Stimulated activated naive B cell treated with anti-CD40 and anti-IgM and Interleukin-4, amounts not matched to agents 10 μg/mL and 1 μg/mL and 100 μg/mL, for 72 hours (primary cell): ENCODE measurements around the gene COMMD10.

Experiments
- ATAC-seq, 2 donors: fragments of 150-1000 bp; cut with Tn5 transposase; replicated peaks; 2 replicates each; pipeline ENCODE4 v1.10.0; 2021; ENCODE audit warnings: moderate library complexity in 1 of 2
- DNase-seq: peaks from one replicate; pipeline ENCODE4 v3.0.0; 2021
- H3K27ac Mint-ChIP-seq: one replicate; pipeline ENCODE4 v1.8.0; 2022; ENCODE audit warnings: mild to moderate bottlenecking, mixed read lengths
- H3K27me3 Mint-ChIP-seq, 2 donors: one replicate each; pipeline ENCODE4 v1.8.0; 2022; ENCODE audit warnings: mixed read lengths in 2 of 2
- H3K36me3 Mint-ChIP-seq, 2 donors: one replicate each; pipeline ENCODE4 v1.8.0; 2022; ENCODE audit warnings: mixed read lengths in 2 of 2, mild to moderate bottlenecking in 1 of 2
- H3K4me1 Mint-ChIP-seq, 2 donors: one replicate each; pipeline ENCODE4 v1.8.0; 2022; ENCODE audit warnings: mixed read lengths in 2 of 2, mild to moderate bottlenecking in 1 of 2
- H3K4me3 Mint-ChIP-seq, 2 donors: one replicate each; pipeline ENCODE4 v1.8.0; 2022; ENCODE audit warnings: mild to moderate bottlenecking in 2 of 2, mixed read lengths in 2 of 2, moderate library complexity in 1 of 2
- H3K9me3 Mint-ChIP-seq, 2 donors: one replicate each; pipeline ENCODE4 v1.8.0; 2022; ENCODE audit warnings: mixed read lengths in 2 of 2, mild to moderate bottlenecking in 1 of 2

Gene COMMD10

DNA sequence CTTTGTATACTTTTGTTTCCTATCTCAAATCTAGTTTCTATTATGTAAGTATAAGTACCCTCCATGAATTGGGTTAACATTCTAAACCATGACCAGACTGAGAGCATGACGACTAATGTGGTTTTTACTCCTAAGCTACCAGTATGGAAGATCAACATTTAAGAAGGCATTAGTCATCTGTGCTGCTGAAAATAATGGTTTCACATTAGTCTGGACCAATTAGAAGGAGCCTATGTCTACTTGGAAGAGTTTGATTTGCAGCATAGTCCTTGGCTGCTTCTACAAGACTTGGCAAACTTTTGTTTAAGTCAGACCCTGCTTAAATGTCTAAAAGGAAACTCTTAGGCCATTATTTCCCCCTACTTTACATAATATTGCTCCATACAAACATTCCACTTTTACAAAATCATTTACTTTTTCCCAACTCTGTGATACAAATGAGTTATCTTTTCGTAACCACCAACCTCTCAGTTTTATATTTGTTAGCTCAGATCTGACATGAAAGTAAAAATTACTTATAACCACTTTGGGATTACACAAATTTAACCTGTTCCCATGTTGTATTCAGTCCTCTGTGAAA, 186.7 kb downstream of the COMMD10 start:
- peaks cover 10 to 11% of the 10 kb centered on the region in 2 donors for H3K9me3 Mint-ChIP-seq
- no peak overlapping the region for H3K27ac Mint-ChIP-seq
- no peak for ATAC-seq
- no peaks in the 10 kb centered on the region for H3K4me1 Mint-ChIP-seq
- H3K4me3 Mint-ChIP-seq = no peak overlapping the region
- peaks cover 33 to 47% of the 10 kb centered on the region in 2 donors for H3K36me3 Mint-ChIP-seq
- DNase-seq = no peak
- no peaks in the 10 kb centered on the region for H3K27me3 Mint-ChIP-seq

DNA sequence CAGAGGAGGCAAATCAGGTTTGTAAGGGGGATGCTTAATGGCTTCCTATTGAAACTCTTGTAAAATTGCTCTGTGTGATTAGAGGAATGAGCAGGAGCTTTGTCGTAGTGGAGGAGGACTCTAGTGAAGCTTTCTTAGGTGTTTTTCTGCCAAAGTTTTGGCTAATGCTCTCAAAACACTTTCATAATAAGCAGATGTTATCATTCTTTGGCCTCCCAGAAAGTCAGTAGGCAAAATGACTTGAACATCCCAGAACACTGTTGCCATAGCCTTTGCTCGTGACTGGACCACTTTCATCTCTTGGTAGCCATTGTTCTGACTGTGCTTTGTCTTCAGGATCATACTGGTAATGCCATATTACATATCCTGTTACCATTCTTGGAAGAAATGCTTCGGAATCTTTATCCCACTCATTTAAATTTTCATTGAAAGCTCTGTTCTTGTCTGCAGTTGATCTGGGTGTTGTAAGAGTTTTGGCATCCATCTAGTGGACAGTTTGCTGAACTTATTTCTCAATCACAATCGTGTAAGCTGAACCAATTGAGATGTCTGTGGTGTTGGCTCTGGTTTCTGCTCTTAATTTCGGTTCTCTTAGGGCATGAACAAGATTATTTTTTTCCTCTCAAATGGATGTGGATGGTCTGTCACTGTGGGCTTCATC, 187.6 kb downstream of the COMMD10 start:
- DNase-seq (no peak), ATAC-seq (no peak)
- Mint-ChIP-seq H3K27ac (no peak overlapping the region), H3K27me3 (no peaks in the 10 kb centered on the region), H3K4me1 (no peaks in the 10 kb centered on the region), H3K9me3 (peaks cover 10 to 13% of the 10 kb centered on the region in 2 donors), H3K4me3 (no peak overlapping the region), H3K36me3 (peaks cover 27 to 46% of the 10 kb centered on the region in 2 donors)

DNA sequence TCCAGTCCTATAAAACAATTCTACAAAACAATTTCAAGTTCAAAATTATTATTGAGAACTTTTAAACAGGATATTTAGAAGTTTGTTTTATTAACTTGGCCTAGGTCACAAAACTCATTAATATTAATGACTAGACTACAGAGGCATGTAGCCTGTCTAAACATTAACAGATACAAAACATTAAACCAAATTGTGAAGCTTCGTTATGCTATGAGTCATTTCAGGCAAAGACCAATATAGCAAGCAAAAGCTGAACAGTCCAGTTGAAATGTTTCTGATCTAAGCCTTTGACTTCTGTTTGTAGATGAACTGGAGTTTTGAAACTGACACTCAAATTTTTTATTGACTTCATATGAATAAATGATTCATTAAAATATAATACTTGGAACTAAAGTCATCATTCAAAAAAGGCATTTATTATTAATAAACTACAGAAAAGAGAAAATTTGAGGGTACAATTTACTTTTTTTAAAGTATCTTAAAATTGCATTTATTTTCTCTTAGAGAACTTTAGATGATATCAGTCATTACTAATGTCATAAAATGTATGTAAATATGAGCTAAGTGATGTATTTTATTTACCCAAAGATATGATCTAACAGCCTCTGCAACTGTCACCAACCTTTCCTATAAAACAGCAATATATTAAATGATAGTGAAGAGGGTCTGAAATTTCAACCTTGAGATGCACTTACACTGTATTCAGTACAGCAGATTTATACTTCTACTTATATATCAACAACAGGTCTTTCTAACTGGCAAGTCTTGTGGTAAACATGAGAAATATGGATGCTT, 188.8 kb downstream of the COMMD10 start:
- Mint-ChIP-seq H3K27me3 (no peaks in the 10 kb centered on the region), H3K4me3 (no peak overlapping the region), H3K9me3 (peaks cover 10 to 13% of the 10 kb centered on the region in 2 donors), H3K27ac (no peak overlapping the region), H3K36me3 (peaks cover 25 to 48% of the 10 kb centered on the region in 2 donors), H3K4me1 (no peaks in the 10 kb centered on the region)
- ATAC-seq (no peak), DNase-seq (no peak)

DNA sequence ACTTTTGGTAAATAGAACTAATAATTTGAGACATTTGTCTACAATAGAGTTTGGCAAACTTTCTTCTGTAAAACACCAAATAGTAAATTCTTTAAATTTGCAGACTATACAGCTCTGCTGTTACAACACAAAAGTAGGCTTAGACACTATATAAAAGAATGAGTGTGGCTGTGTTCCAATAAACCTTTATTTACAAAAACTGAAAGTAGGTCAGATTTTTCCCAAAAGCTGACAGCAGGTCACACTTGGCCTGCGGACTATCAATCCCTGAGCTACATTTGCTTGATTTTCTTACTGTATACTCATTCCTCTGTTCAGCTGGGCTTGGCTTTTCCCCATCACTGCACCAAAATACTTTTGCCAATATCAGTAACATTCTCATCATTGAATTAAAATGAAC, 189.4 kb downstream of the COMMD10 start:
- H3K9me3 Mint-ChIP-seq = peaks cover 10 to 13% of the 10 kb centered on the region in 2 donors
- peaks cover 25 to 52% of the 10 kb centered on the region in 2 donors for H3K36me3 Mint-ChIP-seq
- H3K27ac Mint-ChIP-seq = no peak overlapping the region
- no peak overlapping the region for H3K4me3 Mint-ChIP-seq
- no peaks in the 10 kb centered on the region for H3K27me3 Mint-ChIP-seq
- DNase-seq = no peak
- peaks cover 0 to 2% of the 10 kb centered on the region in 2 donors for H3K4me1 Mint-ChIP-seq
- no peak for ATAC-seq

DNA sequence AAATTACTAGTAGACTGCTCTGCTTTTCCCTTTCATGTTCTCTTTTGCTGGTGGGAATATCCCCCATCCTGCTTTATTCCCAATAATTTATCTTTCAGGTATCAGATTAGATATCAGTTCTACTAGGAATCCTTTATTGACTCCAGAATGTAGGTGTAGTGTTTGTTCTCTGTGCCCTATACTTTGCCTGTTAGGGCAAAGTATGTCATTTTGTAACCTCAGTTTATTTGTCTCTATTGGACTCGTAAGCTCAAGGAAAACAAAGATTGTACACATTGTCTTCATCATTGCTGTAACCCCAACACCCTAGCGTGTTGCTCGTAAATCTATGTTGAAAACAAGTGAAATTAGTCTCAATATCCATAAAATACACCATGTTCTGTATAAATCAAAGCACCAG, 190.5 kb downstream of the COMMD10 start:
- Mint-ChIP-seq H3K36me3 (peaks cover 25 to 50% of the 10 kb centered on the region in 2 donors), H3K4me1 (peaks cover 0 to 2% of the 10 kb centered on the region in 2 donors), H3K27ac (no peak overlapping the region), H3K4me3 (no peak overlapping the region), H3K27me3 (no peaks in the 10 kb centered on the region), H3K9me3 (peaks cover 9 to 13% of the 10 kb centered on the region in 2 donors)
- ATAC-seq = no peak
- no peak for DNase-seq

DNA sequence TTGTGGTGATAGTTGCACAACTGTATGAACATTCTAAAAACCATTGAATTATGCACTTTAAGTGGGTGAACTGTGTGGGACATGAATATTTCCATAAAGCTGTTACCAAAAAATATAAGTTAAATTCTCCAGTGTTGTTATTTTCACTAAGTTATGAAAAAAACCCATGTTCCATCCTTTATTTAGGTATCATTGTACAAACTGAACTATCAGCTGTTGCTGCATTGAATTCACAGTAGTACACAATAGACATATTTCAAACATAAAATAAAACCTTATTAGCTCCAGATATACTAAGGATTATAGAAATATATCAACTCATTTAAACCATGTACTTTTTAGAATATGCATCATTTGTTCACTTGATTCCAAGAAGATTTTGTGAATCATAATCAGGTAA, 192.1 kb downstream of the COMMD10 start:
- Mint-ChIP-seq H3K4me3 (no peak overlapping the region), H3K36me3 (peaks cover 24 to 42% of the 10 kb centered on the region in 2 donors), H3K9me3 (peaks cover 8 to 14% of the 10 kb centered on the region in 2 donors), H3K27me3 (no peaks in the 10 kb centered on the region), H3K4me1 (peaks cover 0 to 2% of the 10 kb centered on the region in 2 donors), H3K27ac (no peak overlapping the region)
- DNase-seq (no peak), ATAC-seq (no peak)

DNA sequence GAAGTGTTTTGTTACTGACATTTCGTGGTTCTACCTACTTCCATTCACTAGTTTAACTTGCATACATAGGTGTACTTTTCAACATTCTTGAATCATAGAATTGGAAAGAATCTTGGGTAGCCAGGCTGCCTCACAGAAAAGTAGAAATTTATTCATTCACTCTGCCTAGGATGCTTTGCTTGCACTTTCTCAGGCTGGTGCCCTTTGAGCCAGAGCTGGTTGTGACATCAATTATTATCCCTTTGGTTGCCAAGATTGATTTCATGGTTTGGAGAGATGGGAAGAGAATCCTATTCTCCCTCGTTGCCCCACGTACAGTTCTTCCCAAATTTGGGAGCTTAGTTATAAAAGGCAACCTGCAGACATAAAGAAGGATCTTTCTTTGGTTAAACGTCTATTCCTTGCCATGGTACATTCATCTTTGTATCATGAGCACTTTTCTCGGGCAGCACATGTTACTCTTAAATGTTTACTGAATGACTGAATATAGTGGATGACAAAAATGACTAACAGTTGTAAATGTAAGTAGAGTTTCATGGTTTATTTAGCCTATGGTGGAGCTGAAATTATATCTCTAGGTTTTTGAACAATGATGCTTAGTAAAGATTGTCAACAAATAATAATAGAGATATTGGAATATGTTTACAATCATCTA, 195.5 kb downstream of the COMMD10 start:
- peaks cover 14 to 39% of the 10 kb centered on the region in 2 donors for H3K36me3 Mint-ChIP-seq
- no peak overlapping the region for H3K27ac Mint-ChIP-seq
- H3K4me3 Mint-ChIP-seq = no peak overlapping the region

DNA sequence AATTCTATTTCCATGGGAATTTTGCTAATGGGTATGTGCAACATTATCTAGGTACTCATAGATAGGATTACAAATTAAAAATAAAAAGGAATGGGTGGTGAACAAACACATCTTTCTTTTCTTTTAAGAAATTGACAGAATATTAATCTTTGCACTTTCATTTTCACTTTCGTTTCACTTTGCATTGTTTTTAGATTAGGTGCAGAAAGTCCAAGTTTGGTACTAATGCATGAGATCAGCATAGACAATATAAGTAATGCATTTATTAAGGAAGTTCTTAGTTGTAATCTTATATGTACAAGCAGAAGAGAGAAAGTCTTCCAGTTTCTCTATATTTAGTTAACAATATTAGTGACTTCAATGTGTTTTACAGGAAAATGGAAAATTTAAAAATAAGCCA, 196.5 kb downstream of the COMMD10 start:
- peaks cover 0 to 2% of the 10 kb centered on the region in 2 donors for H3K4me1 Mint-ChIP-seq
- no peak for ATAC-seq
- H3K9me3 Mint-ChIP-seq = peaks cover 3 to 14% of the 10 kb centered on the region in 2 donors
- H3K36me3 Mint-ChIP-seq = peaks cover 17 to 42% of the 10 kb centered on the region in 2 donors
- H3K4me3 Mint-ChIP-seq = no peak overlapping the region
- no peak overlapping the region for H3K27ac Mint-ChIP-seq
- no peaks in the 10 kb centered on the region for H3K27me3 Mint-ChIP-seq
- no peak for DNase-seq

More for the DNA sequence above, 195.5 kb downstream of the COMMD10 start:
- H3K27me3 Mint-ChIP-seq = no peaks in the 10 kb centered on the region
- ATAC-seq (no peak), DNase-seq (no peak)
- peaks cover 5 to 11% of the 10 kb centered on the region in 2 donors for H3K9me3 Mint-ChIP-seq
- peaks cover 0 to 2% of the 10 kb centered on the region in 2 donors for H3K4me1 Mint-ChIP-seq

DNA sequence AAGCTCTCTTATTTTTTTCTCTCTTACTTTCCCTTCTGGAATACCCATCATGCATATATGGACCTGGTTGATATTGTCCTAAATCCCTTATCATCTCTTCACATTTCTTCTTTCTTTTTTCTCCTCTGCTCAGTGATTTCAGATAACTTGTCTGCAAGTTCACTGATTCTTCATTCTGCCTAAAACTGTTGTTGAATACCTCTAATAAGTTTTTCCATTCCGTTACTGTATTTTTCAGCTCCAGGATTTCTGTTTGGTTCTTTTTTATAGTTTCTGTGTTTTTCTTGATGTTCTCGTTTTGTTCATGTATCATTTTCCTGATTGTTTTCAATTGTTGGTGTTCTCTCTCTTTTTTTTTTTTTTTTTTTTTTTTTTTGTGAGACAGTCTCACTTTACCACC, 203.7 kb downstream of the COMMD10 start:
- Mint-ChIP-seq H3K9me3 (peaks cover 15 to 23% of the 10 kb centered on the region in 2 donors), H3K36me3 (peaks cover 43 to 71% of the 10 kb centered on the region in 2 donors)

DNA sequence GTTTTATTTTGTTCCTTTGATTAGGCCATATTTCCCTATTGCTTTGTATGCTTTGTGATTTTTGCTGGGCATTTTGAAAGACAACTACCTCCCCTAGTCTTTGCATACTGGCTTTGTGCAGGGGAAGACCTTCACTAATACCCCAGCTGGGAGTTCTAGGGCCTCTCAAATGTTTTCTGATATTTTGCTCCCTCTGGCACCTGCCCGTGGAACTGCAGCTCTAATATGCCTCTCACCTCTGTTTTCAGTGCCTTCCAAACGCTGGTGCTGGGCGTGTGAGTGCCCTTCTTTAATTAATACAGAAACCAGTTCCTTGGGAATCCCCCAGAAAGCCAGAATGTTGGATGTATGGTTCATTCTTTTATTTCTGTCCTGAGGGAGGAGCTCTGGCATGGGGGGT, 204.5 kb downstream of the COMMD10 start:
- H3K4me3 Mint-ChIP-seq = no peak overlapping the region
- H3K9me3 Mint-ChIP-seq = peaks cover 15 to 23% of the 10 kb centered on the region in 2 donors
- H3K27ac Mint-ChIP-seq = no peak overlapping the region
- DNase-seq (no peak), ATAC-seq (no peak)
- no peaks in the 10 kb centered on the region for H3K4me1 Mint-ChIP-seq
- no peaks in the 10 kb centered on the region for H3K27me3 Mint-ChIP-seq
- peaks cover 43 to 67% of the 10 kb centered on the region in 2 donors for H3K36me3 Mint-ChIP-seq

More for the DNA sequence above, 203.7 kb downstream of the COMMD10 start:
- DNase-seq = no peak
- Mint-ChIP-seq H3K4me3 (no peak overlapping the region), H3K27ac (no peak overlapping the region), H3K4me1 (no peaks in the 10 kb centered on the region), H3K27me3 (no peaks in the 10 kb centered on the region)
- no peak for ATAC-seq

DNA sequence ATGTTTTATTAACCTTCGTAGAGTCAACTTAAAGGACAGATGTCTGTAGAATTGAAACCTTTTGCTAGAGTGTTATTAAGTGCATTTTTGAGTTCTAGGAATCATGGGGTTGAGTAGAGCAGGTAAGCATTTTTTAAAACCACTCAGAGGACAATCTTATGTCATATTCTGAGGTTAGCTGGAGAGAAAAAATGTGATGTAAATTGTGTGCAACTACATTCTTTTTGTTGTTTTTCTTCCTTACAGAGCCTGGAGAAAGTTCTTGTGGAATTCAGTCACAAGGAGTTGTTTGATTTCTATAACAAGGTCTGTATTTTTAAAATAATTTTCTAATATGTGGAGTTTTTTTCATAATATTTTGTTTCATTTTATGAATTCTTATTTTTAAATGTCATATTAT, 206.4 kb downstream of the COMMD10 start:
- Mint-ChIP-seq H3K9me3 (peaks cover 15 to 21% of the 10 kb centered on the region in 2 donors), H3K36me3 (peaks cover 42 to 62% of the 10 kb centered on the region in 2 donors), H3K4me3 (no peak overlapping the region), H3K27ac (no peak overlapping the region), H3K27me3 (no peaks in the 10 kb centered on the region), H3K4me1 (no peaks in the 10 kb centered on the region)
- no peak for DNase-seq
- ATAC-seq = no peak

DNA sequence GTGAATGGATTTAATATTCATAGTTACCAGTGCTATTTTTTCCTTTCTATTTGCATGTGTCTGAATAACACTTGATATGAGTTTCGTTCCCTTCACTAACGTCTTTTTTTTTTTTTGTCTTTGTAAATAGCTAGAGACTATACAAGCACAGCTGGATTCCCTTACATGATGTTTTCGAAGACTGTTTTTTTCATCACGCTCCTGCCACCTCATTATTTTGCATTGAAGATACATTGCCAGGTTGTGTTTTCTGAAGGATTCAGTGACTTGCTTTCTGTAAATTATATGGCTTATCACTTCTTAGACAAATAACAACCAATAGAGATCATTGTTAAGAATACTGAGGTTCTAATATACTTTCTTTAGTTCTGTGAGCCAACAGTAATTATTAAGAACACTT, 207.5 kb downstream of the COMMD10 start:
- Mint-ChIP-seq H3K36me3 (peaks cover 42 to 63% of the 10 kb centered on the region in 2 donors), H3K4me1 (no peaks in the 10 kb centered on the region), H3K27me3 (no peaks in the 10 kb centered on the region), H3K27ac (no peak overlapping the region), H3K4me3 (no peak overlapping the region), H3K9me3 (peaks cover 12 to 18% of the 10 kb centered on the region in 2 donors)
- DNase-seq (no peak), ATAC-seq (no peak)

DNA sequence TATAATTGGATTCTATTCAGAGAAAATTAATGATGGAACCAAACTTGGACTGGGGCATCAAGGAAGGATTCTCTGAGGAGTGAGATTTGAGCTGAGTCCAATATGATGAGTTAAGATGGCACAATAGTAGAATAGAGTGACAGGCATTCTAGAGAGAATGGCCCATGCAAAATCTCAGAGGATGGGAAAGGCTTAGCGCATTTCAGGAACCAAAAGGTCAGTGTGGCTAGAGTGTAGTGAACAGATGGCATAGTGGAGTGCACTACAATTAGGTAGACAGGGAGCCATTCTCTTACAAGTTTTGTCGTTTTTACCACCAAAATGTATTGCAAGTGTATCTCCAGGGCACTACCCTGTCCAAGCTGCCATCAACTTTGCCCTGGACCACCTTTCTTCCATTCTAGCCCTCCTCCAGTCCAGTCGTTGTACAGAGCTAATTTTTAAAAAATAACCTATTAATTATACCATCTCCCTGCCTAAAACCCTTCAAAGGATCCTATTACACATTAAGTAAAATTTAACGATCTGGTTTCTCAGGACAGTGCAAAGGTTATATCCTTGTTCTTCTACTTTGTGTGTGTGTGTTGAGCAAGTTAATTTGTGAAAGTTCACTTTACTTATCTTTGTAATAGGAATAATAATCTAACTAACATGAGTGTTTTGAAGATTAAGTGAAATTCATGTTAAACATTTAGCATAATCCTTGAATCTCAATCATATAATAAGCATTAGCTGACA, 211.7 kb downstream of the COMMD10 start:
- Mint-ChIP-seq H3K9me3 (peaks cover 3 to 8% of the 10 kb centered on the region in 2 donors), H3K4me1 (no peaks in the 10 kb centered on the region), H3K27ac (no peak overlapping the region), H3K36me3 (peaks cover 35 to 62% of the 10 kb centered on the region in 2 donors), H3K27me3 (no peaks in the 10 kb centered on the region), H3K4me3 (no peak overlapping the region)
- ATAC-seq = no peak
- no peak for DNase-seq
